AG04450 (cell line): Measurements from ENCODE around the gene RUNX2. TPM values are rescaled to one million over a fixed set of nuclear protein-coding genes. Genes with fewer than 3 reads are reported as not detected.

Source experiments
- CTCF ChIA-PET: fragments of 300-600, 350-600 bp; formaldehyde crosslinking; extraction: SDS; loops from one replicate; lab custom pipeline; 2022; ENCODE audit warnings: antibody characterized with exemption, inconsistent platforms; lab: Charles Lee
- POLR2A ChIA-PET: fragments of 350-600 bp; formaldehyde crosslinking; extraction: SDS; loops from one replicate; lab custom pipeline; 2021; ENCODE audit warnings: antibody characterized with exemption, inconsistent platforms; lab: Yijun Ruan, JAX
- DNase-seq: peaks from one replicate; pipeline ENCODE4 v3.0.0-alpha.2; 2011; ENCODE audit warnings: low read depth, low spot score
- H3K27ac ChIP-seq: one replicate; pipeline ENCODE4 v1.5.1; 2012; ENCODE audit warnings: low read depth, low read length, control low read depth
- H3K27me3 ChIP-seq: one replicate; pipeline ENCODE4 v1.6.0; 2012; ENCODE audit warnings: low read length; ENCODE audit not compliant: control insufficient read depth, insufficient read depth
- H3K4me3 ChIP-seq: 2 replicates; pipeline ENCODE4 v1.5.1; 2011; ENCODE audit warnings: mild to moderate bottlenecking, low read depth, low read length, control low read depth
- H3K9me3 ChIP-seq: 2 replicates; pipeline ENCODE4 v1.5.1; 2012; ENCODE audit warnings: low read length; ENCODE audit not compliant: control insufficient read depth, insufficient read depth
- CTCF ChIP-seq: IDR thresholded peaks from 2 replicates; pipeline ENCODE4 v1.5.1; 2011; ENCODE audit warnings: low read depth, low read length, control low read depth, inconsistent platforms
- polyA plus RNA-seq: library from polyadenylated mRNA; depleted of rRNA; stranded (reverse); fragments of >200 nt; gene quantifications from 2 replicates; pipeline ENCODE4 v1.2.3, GENCODE V29; 2011

Gene RUNX2
- polyA plus RNA-seq, 1 experiment: 3.4 TPM

- H3K4me3 ChIP-seq: no peak overlapping the region
- no peak overlapping the region for H3K27ac ChIP-seq
- TF ChIP-seq CTCF: no peak
- ChIA-PET CTCF (interaction anchor here (1.1 to 1.4 kb wide), 2 partner anchors 10 to 911 kb away, joined by 3 read pairs; no protein-coding TSS in a partner anchor), POLR2A (no interaction called here)
- no peak for DNase-seq
- no peaks in the 10 kb centered on the region for H3K9me3 ChIP-seq
- no peaks in the 10 kb centered on the region for H3K27me3 ChIP-seq
These were observed 58.4 kb downstream of the RUNX2 start for GRCh38 chr6:45386501-45386900.

GRCh38 chr6:45387236-45387635 lies 59.1 kb downstream of the RUNX2 start:
- H3K9me3 ChIP-seq: no peaks in the 10 kb centered on the region
- H3K4me3 ChIP-seq: no peak overlapping the region
- POLR2A ChIA-PET: interaction anchor here (1.3 kb wide), 1 partner anchor 9 kb away, joined by 4 read pairs; the partner anchor contains the start of gene SUPT3H
- no peaks in the 10 kb centered on the region for H3K27me3 ChIP-seq
- CTCF ChIA-PET: interaction anchor here (1.3 to 1.4 kb wide), 2 partner anchors 9 to 15 kb away, joined by 3 read pairs; no protein-coding TSS in a partner anchor
- no peak for DNase-seq
- TF ChIP-seq CTCF: no peak
- no peak overlapping the region for H3K27ac ChIP-seq

- Histone ChIP-seq H3K27ac (no peak overlapping the region), H3K27me3 (no peaks in the 10 kb centered on the region), H3K9me3 (no peaks in the 10 kb centered on the region), H3K4me3 (no peak overlapping the region)
- ChIA-PET POLR2A (interaction anchor here (1.3 kb wide), 1 partner anchor 10 kb away, joined by 4 read pairs; the partner anchor contains the start of gene SUPT3H), CTCF (interaction anchor here (1.3 kb wide), 1 partner anchor 14 kb away, joined by 3 read pairs; no protein-coding TSS in a partner anchor)
- no peak for TF ChIP-seq CTCF
- DNase-seq: no peak
These were observed 60.2 kb downstream of the RUNX2 start for GRCh38 chr6:45388328-45388727.

- DNase-seq: no peak
- no peaks in the 10 kb centered on the region for H3K27me3 ChIP-seq
- no peak for TF ChIP-seq CTCF
- CTCF ChIA-PET: interaction anchor here (1.0 kb wide), 1 partner anchor 320 kb away, joined by 4 read pairs; no protein-coding TSS in a partner anchor
- POLR2A ChIA-PET: no interaction called here
- H3K27ac ChIP-seq: no peak overlapping the region
- no peaks in the 10 kb centered on the region for H3K9me3 ChIP-seq
- H3K4me3 ChIP-seq: no peak overlapping the region
These were observed 66.5 kb downstream of the RUNX2 start for GRCh38 chr6:45394586-45395095.

- ChIA-PET CTCF (interaction anchor here (0.6 to 1.9 kb wide), 2 partner anchors 189 to 923 kb away, joined by 3 to 5 read pairs; no protein-coding TSS in a partner anchor), POLR2A (no interaction called here)
- H3K27me3 ChIP-seq: no peaks in the 10 kb centered on the region
- H3K9me3 ChIP-seq: no peaks in the 10 kb centered on the region
- no peak overlapping the region for H3K27ac ChIP-seq
- no peak for DNase-seq
- no peak for TF ChIP-seq CTCF
- H3K4me3 ChIP-seq: no peak overlapping the region
These were observed 70.1 kb downstream of the RUNX2 start for GRCh38 chr6:45398075-45398813.
